IPS-NIHi7 (cell line): ENCODE results near the gene TMEM88.
"Not testable (repeated sequence)": the region's sequence is repeated elsewhere in the genome, so short reads cannot be mapped to it uniquely, and the experiment has no call there.

Source experiments
- DNase-seq: peaks from one replicate; pipeline ENCODE4 v3.0.0; 2012; ENCODE audit warnings: mixed read lengths; ENCODE audit errors: extremely low spot score

Gene TMEM88

DNA sequence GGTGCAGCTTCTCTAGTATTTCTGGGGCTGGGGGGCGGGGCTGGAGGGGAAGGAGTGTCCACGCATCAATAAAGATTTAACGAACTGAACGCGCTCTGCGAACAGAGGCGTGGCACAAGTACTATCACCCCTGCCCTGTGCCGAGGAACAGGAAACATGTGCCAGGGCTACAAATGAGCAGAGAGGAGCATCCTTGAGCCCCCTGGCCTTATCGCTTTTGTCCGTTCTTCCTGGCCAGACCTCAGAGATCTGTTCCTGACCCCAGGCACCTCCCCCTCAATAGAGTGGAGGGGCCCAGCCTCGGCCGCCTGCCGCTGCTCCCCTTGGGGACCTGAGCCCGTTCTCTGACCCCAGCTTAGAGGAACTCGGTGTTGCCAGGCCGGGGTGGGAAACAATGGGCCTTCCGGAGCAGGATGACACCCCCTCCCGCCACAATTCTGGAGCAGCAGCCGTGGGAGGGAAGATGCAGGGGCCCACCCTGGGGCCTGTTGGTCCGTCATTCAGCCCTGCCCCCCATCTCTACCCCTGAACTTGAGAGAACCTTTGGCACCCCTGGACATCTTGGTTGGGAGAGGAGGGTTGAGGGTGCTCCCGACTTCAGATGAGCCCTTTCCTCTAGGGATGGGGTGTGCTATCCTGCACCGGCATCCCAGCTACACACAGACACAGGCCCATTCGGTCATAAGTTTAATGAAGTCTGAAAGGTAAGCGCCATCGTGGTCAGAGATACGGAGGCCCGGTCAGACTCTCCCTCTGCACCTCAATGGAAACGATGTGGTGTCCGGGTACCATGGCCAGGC lies 1.3 kb downstream of the TMEM88 start:
- no peak for DNase-seq

GRCh38 chr17:7856811-7857712 lies 2.2 kb downstream of the TMEM88 start, which contains the start of gene NAA38:
NAA38 (minus strand) TSS chr17:7857559; CDS start chr17:7857463, 96 bp downstream.
- DNase-seq: peak; percentile 88

DNA sequence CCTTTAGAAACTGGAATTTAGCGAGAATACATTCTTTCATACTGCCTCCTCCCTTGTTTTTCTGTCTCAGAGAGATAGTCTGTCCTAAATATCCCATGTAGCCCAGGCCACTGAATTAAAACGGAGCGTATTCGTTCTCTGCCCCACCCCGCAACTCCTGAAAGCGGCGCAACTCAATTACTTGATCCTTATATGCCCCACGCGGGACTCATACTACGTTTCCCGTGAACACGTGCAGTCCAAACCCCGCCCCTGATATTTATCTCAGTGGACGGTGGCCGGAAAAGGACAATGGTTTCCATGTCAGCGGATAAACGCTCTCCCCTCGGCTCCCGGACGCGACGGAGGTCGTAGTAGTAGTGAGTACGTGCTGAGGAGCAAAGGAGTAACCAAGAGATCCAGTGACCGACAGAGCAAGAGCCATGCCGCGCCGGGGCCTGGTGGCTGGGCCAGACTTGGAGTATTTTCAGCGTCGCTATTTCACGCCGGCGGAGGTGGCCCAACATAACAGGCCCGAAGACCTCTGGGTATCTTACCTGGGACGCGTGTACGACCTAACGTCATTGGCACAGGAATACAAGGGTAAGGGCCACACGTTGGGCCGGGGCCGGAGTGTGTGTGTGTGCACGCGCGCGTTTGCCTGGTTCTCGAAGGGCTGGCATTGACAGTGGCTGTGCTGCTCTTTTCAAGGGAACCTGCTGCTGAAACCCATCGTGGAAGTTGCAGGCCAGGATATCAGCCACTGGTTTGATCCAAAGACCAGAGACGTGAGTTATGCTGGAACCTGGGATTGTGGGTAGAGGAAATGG lies 3.1 kb downstream of the TMEM88 start, which contains the start of gene CYB5D1:
CYB5D1 (plus strand) TSS at position 291 of the 809 bp plus-strand sequence; CDS start at position 423, 132 bp downstream.
- DNase-seq: peak; percentile 57

GRCh38 chr17:7858522-7858810 lies 3.6 kb downstream of the TMEM88 start:
- peak; percentile 61 for DNase-seq

DNA sequence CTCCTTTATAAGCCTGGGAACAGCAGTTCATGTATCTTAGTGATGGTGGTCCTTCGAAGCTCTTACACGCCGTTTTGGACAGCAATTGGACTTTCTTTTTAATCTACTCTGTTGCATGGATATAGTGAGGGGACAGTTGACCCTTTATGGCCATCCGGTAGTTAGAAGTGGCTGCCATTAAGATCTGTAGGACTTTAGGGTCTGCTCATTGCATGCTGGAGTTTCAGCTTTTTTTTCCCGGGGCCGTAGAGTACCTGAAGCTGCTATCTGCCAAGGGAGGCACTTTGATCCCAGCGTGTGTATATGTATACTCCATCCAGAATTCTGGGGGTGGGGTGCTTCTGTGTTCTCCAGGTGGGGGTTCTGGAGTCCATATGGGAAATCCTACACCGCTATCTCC lies 4.2 kb downstream of the TMEM88 start:
- DNase-seq: no peak

DNA sequence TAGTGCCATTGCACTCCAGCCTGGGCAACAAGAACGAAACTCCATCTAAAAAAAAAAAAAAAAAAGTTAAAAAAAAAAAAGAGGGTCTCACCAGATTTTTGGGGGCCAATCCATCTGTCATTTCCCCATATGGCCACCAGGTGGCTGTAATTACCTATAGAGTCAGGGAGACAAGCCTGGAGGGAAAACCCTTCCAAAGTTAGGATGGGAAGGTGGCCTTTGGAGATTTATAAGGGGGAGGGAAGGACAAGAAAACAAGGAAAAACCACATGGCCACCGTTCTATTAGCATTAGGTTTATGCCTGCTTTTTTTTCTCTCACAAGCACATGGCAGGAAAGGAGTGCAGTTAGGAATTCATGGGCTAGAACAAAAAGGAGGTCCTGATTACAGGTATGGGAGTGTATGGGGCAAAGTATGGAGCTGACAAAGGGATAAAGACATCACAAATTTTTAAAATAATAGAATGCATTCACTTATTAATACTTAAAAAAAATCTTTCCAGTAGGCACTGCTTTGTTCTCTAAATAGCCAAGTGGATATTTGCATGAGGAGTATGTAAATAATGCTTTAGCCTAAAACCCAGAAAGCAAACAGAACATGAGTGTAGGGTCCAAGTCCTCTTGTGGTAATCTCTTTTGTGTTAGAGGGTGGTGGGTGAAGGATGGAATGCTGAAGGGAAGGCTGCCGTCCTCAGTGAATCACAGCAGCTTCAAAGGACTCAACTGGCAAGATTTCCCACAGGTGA lies 8.0 kb downstream of the TMEM88 start:
- DNase-seq: peak; percentile 69

DNA sequence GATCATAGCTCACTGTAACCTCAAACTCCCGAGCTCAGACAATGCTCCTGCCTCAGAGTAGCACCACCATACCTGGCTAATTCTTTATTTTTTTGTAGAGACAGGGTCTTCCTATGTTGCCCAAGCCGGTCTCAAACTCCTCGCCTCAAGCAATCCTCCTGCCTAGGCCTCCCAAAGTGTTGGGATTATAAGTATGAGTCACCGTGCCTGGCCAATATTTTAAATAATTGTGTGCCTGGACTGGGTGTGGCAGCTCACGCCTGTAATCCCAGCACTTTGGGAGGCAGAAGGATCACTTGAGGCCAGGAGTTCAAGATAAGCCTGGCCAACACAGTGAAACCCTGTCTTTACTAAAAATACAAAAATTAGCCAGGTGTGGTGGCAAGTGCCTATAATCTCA lies 9.5 kb downstream of the TMEM88 start:
- DNase-seq: not testable (repeated sequence)

GRCh38 chr17:7864995-7865650 lies 10.3 kb downstream of the TMEM88 start:
- no peak for DNase-seq

GRCh38 chr17:7867881-7868329 lies 13.0 kb downstream of the TMEM88 start:
- DNase-seq: no peak

DNA sequence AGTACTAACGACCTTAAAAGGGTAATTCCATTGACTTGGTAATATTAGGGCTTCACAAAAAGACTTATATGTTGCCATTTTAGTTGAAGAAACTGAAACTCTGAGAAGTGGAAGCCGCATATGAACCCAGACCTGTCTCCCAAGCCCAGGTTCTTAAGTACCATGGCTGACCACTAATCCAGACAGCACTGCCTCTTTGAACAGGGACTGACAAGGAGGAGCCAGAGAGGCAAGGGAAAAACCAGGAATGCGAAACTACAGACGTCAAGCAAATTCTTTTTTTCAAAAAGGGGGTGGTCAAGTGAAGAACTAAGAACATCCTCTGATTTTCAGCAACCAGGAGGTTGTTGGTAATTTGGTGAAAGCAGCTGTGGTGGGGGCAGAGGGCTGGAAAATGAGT lies 18.2 kb downstream of the TMEM88 start:
- no peak for DNase-seq

- DNase-seq: no peak
Measured at GRCh38 chr17:7875804-7876370, 21.0 kb downstream of the TMEM88 start.

GRCh38 chr17:7878234-7878633 lies 23.4 kb downstream of the TMEM88 start:
- no peak for DNase-seq

- DNase-seq: no peak
Measured at GRCh38 chr17:7880076-7880868, 25.4 kb downstream of the TMEM88 start.

DNA sequence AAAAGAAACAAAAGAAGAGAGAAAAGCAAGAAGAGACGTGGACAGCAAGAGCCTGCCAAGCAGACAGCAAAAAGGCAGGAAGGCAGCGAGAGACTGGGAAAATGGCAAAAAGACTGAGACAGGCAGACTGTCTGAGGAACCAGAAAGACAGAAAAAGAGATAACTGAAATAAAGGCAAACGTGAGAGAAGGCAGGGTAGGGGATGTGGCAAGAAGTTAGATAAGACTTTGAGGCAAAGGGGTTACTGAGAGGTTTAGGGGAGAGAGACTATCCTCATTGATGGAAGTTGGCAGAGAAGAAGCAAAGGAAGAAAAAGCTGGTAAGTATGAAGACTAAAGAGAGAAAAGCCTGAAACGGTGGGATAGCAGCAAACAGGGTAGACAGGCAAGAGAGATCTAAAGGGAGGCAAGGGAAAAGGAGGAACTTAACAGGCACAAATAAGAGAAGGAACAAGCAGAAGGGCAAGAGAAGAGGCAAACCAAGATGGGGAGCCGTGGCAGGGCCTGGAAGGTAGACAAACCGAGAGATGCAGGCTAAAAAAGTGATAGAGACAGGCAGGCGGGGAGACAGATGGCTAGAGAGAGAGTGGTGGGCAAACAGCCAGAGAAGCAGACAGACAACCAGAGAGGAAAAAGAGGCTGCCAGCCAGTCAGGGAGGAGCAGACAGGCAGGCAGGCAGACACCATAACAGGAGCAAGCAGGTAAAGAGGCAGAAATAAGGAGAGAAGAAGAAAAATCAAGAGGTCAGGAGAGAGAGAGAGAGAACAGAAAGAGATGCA lies 26.6 kb downstream of the TMEM88 start:
- DNase-seq: no peak

DNA sequence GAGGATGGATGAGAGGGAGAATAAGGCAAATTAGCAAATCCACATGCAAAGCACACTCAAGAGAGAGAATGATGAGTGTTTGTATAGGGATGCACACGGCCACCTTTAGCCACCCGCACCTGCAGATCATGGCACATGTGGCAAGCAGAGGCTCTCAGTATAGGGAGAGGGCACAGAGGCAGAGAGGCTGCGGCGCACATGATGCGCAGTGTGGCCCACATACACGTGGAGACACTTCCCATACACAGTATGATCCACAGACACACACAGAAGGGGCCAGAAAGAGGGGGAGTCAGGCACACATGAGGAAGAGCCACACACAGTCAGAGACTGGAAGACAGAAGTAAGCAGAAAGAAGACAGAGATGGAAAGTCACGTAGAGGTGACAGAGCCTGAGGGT lies 27.2 kb downstream of the TMEM88 start:
- DNase-seq: no peak

- no peak for DNase-seq
Measured at GRCh38 chr17:7882629-7883028, 27.8 kb downstream of the TMEM88 start.

GRCh38 chr17:7883781-7884386 lies 29.0 kb downstream of the TMEM88 start:
- DNase-seq: no peak
